PC-3 (cell line): ENCODE measurements around the gene CERS1. TPM values are rescaled to one million over a fixed set of nuclear protein-coding genes. Genes with fewer than 3 reads are reported as not detected.

ENCODE experiments used
- ATAC-seq: fragments of 200-7000 bp; cut with Tn5 transposase; 2 replicates; pipeline ENCODE4 v1.9.1; 2020; ENCODE audit warnings: mild to moderate bottlenecking, moderate library complexity
- BruUV-seq: library from RNA; stranded (reverse); fragments of 400-500 nt; replicated peaks from 2 replicates; lab custom pipeline; 2021; lab: Mats Ljungman, UMichigan
- CTCF ChIA-PET: fragments of 300-600 bp; sonication (Branson Sonifier 250); formaldehyde crosslinking; loops from one replicate; lab custom pipeline; 2022; ENCODE audit warnings: antibody characterized with exemption; lab: Charles Lee
- POLR2A ChIA-PET: fragments of 300-600 bp; sonication (Branson Sonifier 250); formaldehyde crosslinking; loops from one replicate; lab custom pipeline; 2022; ENCODE audit warnings: antibody characterized with exemption; ENCODE audit not compliant: unreplicated experiment; lab: Charles Lee
- DNase-seq: peaks from one replicate; pipeline ENCODE4 v3.0.0-alpha.2; 2015
- H2AFZ ChIP-seq: fragments of 300-600 bp; sonication (generic); 2 replicates; pipeline ENCODE4 v1.6.0; 2016; ENCODE audit warnings: antibody characterized with exemption, low read length
- H3F3A ChIP-seq: fragments of 300-600 bp; sonication (generic); one replicate; pipeline ENCODE4 v1.6.0; 2017; ENCODE audit warnings: antibody characterized with exemption, low read length, control low read depth, mild to moderate bottlenecking; ENCODE audit not compliant: unreplicated experiment
- H3K27ac ChIP-seq: fragments of 300-600 bp; sonication (generic); 2 replicates; pipeline ENCODE4 v1.5.1; 2016; ENCODE audit warnings: mild to moderate bottlenecking, low read length
- H3K27me3 ChIP-seq: fragments of 300-600 bp; sonication (generic); 2 replicates; pipeline ENCODE4 v1.6.1; 2016; ENCODE audit warnings: low read length, mixed read lengths
- H3K36me3 ChIP-seq: fragments of 300-600 bp; sonication (generic); 2 replicates; pipeline ENCODE4 v1.6.1; 2016; ENCODE audit warnings: low read depth, mixed run types, low read length, mixed read lengths
- H3K4me1 ChIP-seq: fragments of 300-600 bp; sonication (generic); 2 replicates; pipeline ENCODE4 v1.5.1; 2016; ENCODE audit warnings: low read length; ENCODE audit not compliant: insufficient read depth
- H3K4me2 ChIP-seq: fragments of 300-600 bp; sonication (generic); 2 replicates; pipeline ENCODE4 v1.6.0; 2016; ENCODE audit warnings: low read length
- H3K4me3 ChIP-seq: fragments of 300-600 bp; sonication (generic); 2 replicates; pipeline ENCODE4 v1.5.1; 2016; ENCODE audit warnings: mild to moderate bottlenecking, low read length, mixed read lengths
- H3K79me2 ChIP-seq: fragments of 300-600 bp; sonication (generic); 2 replicates; pipeline ENCODE4 v1.6.1; 2017; ENCODE audit warnings: low read length, mixed read lengths
- H3K9ac ChIP-seq: fragments of 300-600 bp; sonication (generic); 2 replicates; pipeline ENCODE4 v1.6.0; 2016; ENCODE audit warnings: mild to moderate bottlenecking, low read length
- H3K9me2 ChIP-seq: fragments of 300-600 bp; sonication (generic); replicated peaks from 2 replicates; pipeline ENCODE4 v1.6.1; 2016; ENCODE audit warnings: mixed run types, low read length, mixed read lengths
- H3K9me3 ChIP-seq: fragments of 300-600 bp; sonication (generic); 2 replicates; pipeline ENCODE4 v1.6.1; 2016; ENCODE audit warnings: low read length, mixed read lengths
- H4K20me1 ChIP-seq: fragments of 300-600 bp; sonication (generic); 2 replicates; pipeline ENCODE4 v1.6.1; 2016; ENCODE audit warnings: low read length, mixed read lengths
- EZH2 ChIP-seq: fragments of 300-600 bp; sonication (generic); IDR thresholded peaks from one replicate; pipeline ENCODE4 v1.6.1; 2017; ENCODE audit warnings: antibody characterized with exemption, mild to moderate bottlenecking, low read length; ENCODE audit not compliant: unreplicated experiment
- EZH2phosphoT487 ChIP-seq: fragments of 300-600 bp; sonication (generic); IDR thresholded peaks from 2 replicates; pipeline ENCODE4 v1.6.1; 2018; ENCODE audit warnings: mild to moderate bottlenecking, antibody characterized with exemption, low read length, borderline replicate concordance
- intact Hi-C: fragments of 100-400 bp; cut with micrococcal nuclease; formaldehyde crosslinking; loops from 2 replicates; pipeline ENCODE4 v1.9.0; 2023
- total RNA-seq: library from RNA; depleted of rRNA; stranded (reverse); fragments of >200 nt; gene quantifications from 2 replicates; pipeline ENCODE4 v1.2.3, GENCODE V29; 2014
- TF ChIP-seq, protein P1 (sequence below): fragments of 300-600 bp; sonication (generic); conservative IDR thresholded peaks from 2 replicates; pipeline ENCODE4 v1.5.1; 2017; ENCODE audit warnings: antibody characterized with exemption, low read depth, mild to moderate bottlenecking, low read length

CERS1 gene
- total RNA-seq, 1 experiment from 2014 or later: 0.95 TPM

- Histone ChIP-seq H3K9me3 (no peaks in the 10 kb centered on the region), H3K4me1 (no peaks in the 10 kb centered on the region), H3K9me2 (no peaks in the 10 kb centered on the region), H2AFZ (no peak overlapping the region), H3K27ac (no peak overlapping the region), H3K36me3 (peaks cover 16% of the 10 kb centered on the region), H4K20me1 (peaks cover 3% of the 10 kb centered on the region; the same call in 1 of the 2 replicates), H3K27me3 (no peaks in the 10 kb centered on the region), H3K79me2 (no peaks in the 10 kb centered on the region), H3K9ac (no peak overlapping the region), H3F3A (no peaks in the 10 kb centered on the region), H3K4me3 (no peak overlapping the region), H3K4me2 (no peak overlapping the region)
- ChIA-PET POLR2A (no interaction called here), CTCF (no interaction called here)
- BruUV-seq: no TSS peak
- TF ChIP-seq EZH2phosphoT487: no peak
- TF ChIP-seq EZH2: no peak
- TF ChIP-seq, protein P1, sequence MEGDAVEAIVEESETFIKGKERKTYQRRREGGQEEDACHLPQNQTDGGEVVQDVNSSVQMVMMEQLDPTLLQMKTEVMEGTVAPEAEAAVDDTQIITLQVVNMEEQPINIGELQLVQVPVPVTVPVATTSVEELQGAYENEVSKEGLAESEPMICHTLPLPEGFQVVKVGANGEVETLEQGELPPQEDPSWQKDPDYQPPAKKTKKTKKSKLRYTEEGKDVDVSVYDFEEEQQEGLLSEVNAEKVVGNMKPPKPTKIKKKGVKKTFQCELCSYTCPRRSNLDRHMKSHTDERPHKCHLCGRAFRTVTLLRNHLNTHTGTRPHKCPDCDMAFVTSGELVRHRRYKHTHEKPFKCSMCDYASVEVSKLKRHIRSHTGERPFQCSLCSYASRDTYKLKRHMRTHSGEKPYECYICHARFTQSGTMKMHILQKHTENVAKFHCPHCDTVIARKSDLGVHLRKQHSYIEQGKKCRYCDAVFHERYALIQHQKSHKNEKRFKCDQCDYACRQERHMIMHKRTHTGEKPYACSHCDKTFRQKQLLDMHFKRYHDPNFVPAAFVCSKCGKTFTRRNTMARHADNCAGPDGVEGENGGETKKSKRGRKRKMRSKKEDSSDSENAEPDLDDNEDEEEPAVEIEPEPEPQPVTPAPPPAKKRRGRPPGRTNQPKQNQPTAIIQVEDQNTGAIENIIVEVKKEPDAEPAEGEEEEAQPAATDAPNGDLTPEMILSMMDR: no peak
- DNase-seq (no peak), ATAC-seq (no peak)
- intact Hi-C loops: no loop called here
Measured at GRCh38 chr19:18871543-18871942, 24.4 kb downstream of the CERS1 start.

GRCh38 chr19:18870531-18871172 lies 25.3 kb downstream of the CERS1 start:
- Histone ChIP-seq H3K9me2 (no peaks in the 10 kb centered on the region), H3K27me3 (no peaks in the 10 kb centered on the region), H3K27ac (no peak overlapping the region), H3F3A (no peaks in the 10 kb centered on the region), H3K4me2 (no peak overlapping the region), H3K36me3 (peaks cover 16% of the 10 kb centered on the region), H2AFZ (no peak overlapping the region), H3K9me3 (no peaks in the 10 kb centered on the region), H3K9ac (no peak overlapping the region), H3K4me1 (no peaks in the 10 kb centered on the region), H3K79me2 (no peaks in the 10 kb centered on the region), H4K20me1 (peaks cover 3% of the 10 kb centered on the region; the same call in 1 of the 2 replicates), H3K4me3 (no peak overlapping the region)
- ATAC-seq (no peak), DNase-seq (no peak)
- intact Hi-C loops: no loop called here
- ChIA-PET CTCF (no interaction called here), POLR2A (interaction anchor here (0.6 kb wide), 1 partner anchor 49 kb away, joined by 4 read pairs; the partner anchor contains the start of gene DDX49)
- no TSS peak for BruUV-seq
- TF ChIP-seq EZH2 (no peak), EZH2phosphoT487 (no peak)
- TF ChIP-seq, protein P1: no peak

GRCh38 chr19:18869781-18870530 lies 26.0 kb downstream of the CERS1 start:
- no peak overlapping the region for H3K4me2 ChIP-seq
- H2AFZ ChIP-seq: no peak overlapping the region
- H3K9me3 ChIP-seq: no peaks in the 10 kb centered on the region
- H3K36me3 ChIP-seq: peaks cover 16% of the 10 kb centered on the region
- DNase-seq (no peak), ATAC-seq (no peak)
- no peaks in the 10 kb centered on the region for H3K27me3 ChIP-seq
- no peak overlapping the region for H3K4me3 ChIP-seq
- no peak overlapping the region for H3K9ac ChIP-seq
- intact Hi-C loops: no loop called here
- peaks cover 3% of the 10 kb centered on the region; the same call in 1 of the 2 replicates for H4K20me1 ChIP-seq
- ChIA-PET POLR2A (no interaction called here), CTCF (no interaction called here)
- H3K4me1 ChIP-seq: no peaks in the 10 kb centered on the region
- BruUV-seq: no TSS peak
- H3F3A ChIP-seq: no peaks in the 10 kb centered on the region
- no peak overlapping the region for H3K27ac ChIP-seq
- TF ChIP-seq EZH2 (no peak), EZH2phosphoT487 (no peak)
- TF ChIP-seq, protein P1: no peak
- no peaks in the 10 kb centered on the region for H3K79me2 ChIP-seq
- H3K9me2 ChIP-seq: no peaks in the 10 kb centered on the region
